Body of pancreas (tissue), 4 donors: ENCODE results near the gene ATOH8. TPM values are rescaled to one million over a fixed set of nuclear protein-coding genes. Genes with fewer than 3 reads are reported as not detected.

Experiments
- ATAC-seq: fragments of 150-250 bp; one replicate; pipeline ENCODE4 v1.9.1; 2016
- DNase-seq, 4 donors: peaks; one replicate each; pipeline ENCODE4 v3.0.0-alpha.2; 2019
- H3K27ac ChIP-seq, 4 donors: fragments of 200-600 bp; sonication (generic); 1 replicate in 3 of 4; 2 replicates in 1 of 4; pipeline versions ENCODE4 v1.5.1 to v1.6.1; 2016 to 2019; ENCODE audit warnings: mild to moderate bottlenecking in 1 of 4, mixed read lengths in 1 of 4, moderate library complexity in 1 of 4
- H3K27me3 ChIP-seq, 2 donors: fragments of 200-600 bp; sonication (generic); one replicate each; pipeline ENCODE4 v1.6.0; 2016; ENCODE audit warnings: mild to moderate bottlenecking in 1 of 2
- H3K36me3 ChIP-seq, 2 donors: fragments of 200-600 bp; sonication (generic); replicated peaks in 1 of 2; 2 replicates each; pipeline ENCODE4 v1.5.1; 2016; ENCODE audit warnings: low read depth in 2 of 2; ENCODE audit not compliant: insufficient read depth in 1 of 2
- H3K4me1 ChIP-seq: fragments of 200-600 bp; sonication (generic); one replicate; pipeline ENCODE4 v1.6.0; 2016
- H3K4me3 ChIP-seq, 2 donors: fragments of 200-600 bp; sonication (generic); 1 replicate in 1 of 2; 2 replicates in 1 of 2; pipeline ENCODE4 v1.5.1; 2016 to 2019
- H3K9me3 ChIP-seq, 3 donors: fragments of 200-600 bp; sonication (generic); 1 replicate in 2 of 3; 2 replicates in 1 of 3; pipeline ENCODE4 v1.5.1; 2016
- POLR2A ChIP-seq, 3 donors: fragments of 450-650 bp; IDR thresholded peaks; one replicate each; pipeline ENCODE4 v1.6.1; 2016; ENCODE audit warnings: antibody characterized with exemption in 3 of 3, mild to moderate bottlenecking in 2 of 3
- WGBS, 2 donors: methylation state at CpG; one replicate each; pipeline ENCODE4 v1.1.5; 2017; 5-methylcytosine and 5-hydroxymethylcytosine counted together
- intact Hi-C: fragments of 100-400 bp; cut with DNase I; formaldehyde crosslinking; loops from one replicate; pipeline ENCODE4 v1.15.1; 2023
- total RNA-seq, 2 donors: library from RNA; depleted of rRNA; stranded (reverse); fragments of >200 nt; gene quantifications; one replicate each; pipeline ENCODE4 v1.1.0, GENCODE V29; 2016
- TF ChIP-seq, protein P1 (sequence below), 7 experiments: fragments of 450-650 bp in 4 of 7; fragments of 200-600 bp in 3 of 7; sonication (generic) in 3 of 7; IDR thresholded peaks; one replicate each; pipeline ENCODE4 v1.5.1; 2016 to 2019; ENCODE audit warnings: antibody characterized with exemption in 7 of 7

Gene ATOH8
- total RNA-seq, 2 donors from 2014 or later: 12.9 to 14.5 TPM

DNA sequence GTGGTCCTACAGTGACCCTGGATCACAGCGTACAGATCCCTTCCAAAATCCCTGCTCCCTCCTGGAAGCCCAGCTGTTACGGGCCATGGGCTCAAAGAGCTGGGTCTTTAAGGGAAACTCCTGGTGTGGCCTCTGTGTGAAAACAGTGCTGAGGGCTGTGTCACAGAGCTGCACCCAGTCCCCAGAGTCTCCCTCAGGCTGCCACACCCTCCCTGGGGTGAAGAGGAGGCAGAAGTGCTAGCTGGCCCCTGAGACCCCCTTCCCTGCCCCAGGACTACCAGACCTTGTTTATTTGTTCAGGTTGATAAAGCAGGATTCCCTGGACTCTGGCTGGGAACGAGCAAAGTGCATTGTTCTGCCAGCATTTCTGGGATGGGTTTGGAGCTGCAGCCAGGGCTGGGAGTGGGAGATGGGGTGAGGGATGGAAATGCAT, 7.7 kb downstream of the ATOH8 start:
- no peaks in the 10 kb centered on the region for H3K27me3 ChIP-seq
- no peak for DNase-seq
- no peak overlapping the region for H3K27ac ChIP-seq
- ATAC-seq: no peak
- H3K4me1 ChIP-seq: peaks cover 35% of the 10 kb centered on the region
- H3K4me3 ChIP-seq: no peak overlapping the region
- no peaks in the 10 kb centered on the region for H3K9me3 ChIP-seq
- TF ChIP-seq POLR2A (IDR thresholded peaks at IDR 0.05): no peak
- TF ChIP-seq, protein P1, sequence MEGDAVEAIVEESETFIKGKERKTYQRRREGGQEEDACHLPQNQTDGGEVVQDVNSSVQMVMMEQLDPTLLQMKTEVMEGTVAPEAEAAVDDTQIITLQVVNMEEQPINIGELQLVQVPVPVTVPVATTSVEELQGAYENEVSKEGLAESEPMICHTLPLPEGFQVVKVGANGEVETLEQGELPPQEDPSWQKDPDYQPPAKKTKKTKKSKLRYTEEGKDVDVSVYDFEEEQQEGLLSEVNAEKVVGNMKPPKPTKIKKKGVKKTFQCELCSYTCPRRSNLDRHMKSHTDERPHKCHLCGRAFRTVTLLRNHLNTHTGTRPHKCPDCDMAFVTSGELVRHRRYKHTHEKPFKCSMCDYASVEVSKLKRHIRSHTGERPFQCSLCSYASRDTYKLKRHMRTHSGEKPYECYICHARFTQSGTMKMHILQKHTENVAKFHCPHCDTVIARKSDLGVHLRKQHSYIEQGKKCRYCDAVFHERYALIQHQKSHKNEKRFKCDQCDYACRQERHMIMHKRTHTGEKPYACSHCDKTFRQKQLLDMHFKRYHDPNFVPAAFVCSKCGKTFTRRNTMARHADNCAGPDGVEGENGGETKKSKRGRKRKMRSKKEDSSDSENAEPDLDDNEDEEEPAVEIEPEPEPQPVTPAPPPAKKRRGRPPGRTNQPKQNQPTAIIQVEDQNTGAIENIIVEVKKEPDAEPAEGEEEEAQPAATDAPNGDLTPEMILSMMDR (IDR thresholded peaks at IDR 0.05): no peak
- H3K36me3 ChIP-seq: no peaks in the 10 kb centered on the region
- intact Hi-C loops: no loop called here
- 43 to 67% methylated on average over 3 of the region's 3 CpGs for WGBS, 2 donors

DNA sequence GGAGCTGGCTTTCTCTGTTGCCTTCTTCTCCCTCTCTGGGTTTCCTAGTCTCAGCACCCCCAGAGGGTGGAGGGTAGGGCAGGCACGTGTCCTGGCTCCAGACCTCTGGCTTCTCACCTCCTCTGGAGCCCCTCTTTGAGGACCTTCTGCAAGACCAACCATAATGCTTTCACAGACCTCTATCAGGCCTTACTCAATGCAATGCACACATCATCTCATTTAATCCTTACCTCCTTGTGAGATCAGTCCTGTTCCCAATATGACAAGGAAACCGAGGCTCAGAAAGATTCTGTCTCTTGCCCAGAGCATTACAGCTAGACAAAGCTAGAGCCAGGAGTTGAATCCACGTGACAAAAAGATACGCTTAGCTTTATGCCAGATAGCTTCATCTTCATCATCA, 8.2 kb downstream of the ATOH8 start:
- WGBS, 2 donors: 92 to 95% methylated on average over 4 of the region's 4 CpGs
- no peak for TF ChIP-seq POLR2A (IDR thresholded peaks at IDR 0.05)
- TF ChIP-seq, protein P1 (IDR thresholded peaks at IDR 0.05): no peak
- no peaks in the 10 kb centered on the region for H3K36me3 ChIP-seq
- intact Hi-C loops: no loop called here
- H3K27me3 ChIP-seq: no peaks in the 10 kb centered on the region
- peaks cover 31% of the 10 kb centered on the region for H3K4me1 ChIP-seq
- ATAC-seq (no peak), DNase-seq (no peak)
- H3K9me3 ChIP-seq: no peaks in the 10 kb centered on the region
- H3K4me3 ChIP-seq: no peak overlapping the region
- no peak overlapping the region for H3K27ac ChIP-seq

DNA sequence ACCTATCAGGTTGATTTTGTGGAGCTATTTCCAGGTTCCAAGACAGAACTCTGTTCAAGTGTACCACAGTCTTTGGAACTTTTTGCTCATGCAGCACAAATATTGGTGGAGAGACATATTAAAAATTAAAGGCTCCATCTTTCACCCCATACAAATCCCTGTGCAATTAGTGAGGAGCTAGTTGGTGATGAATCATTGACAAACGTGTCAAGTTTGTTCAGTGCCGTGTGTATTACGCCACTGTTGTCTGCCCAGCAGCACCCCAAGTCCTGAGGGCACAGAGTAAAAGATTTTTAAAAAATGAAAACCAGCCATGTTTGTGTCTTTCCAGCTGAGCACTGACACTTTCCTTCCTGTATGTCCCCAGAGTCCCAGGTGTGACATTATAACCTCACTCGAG, 9.3 kb downstream of the ATOH8 start:
- 64 to 75% methylated on average over 4 of the region's 4 CpGs for WGBS, 2 donors
- ATAC-seq (no peak), DNase-seq (no peak)
- intact Hi-C loops: no loop called here
- Histone ChIP-seq H3K36me3 (no peaks in the 10 kb centered on the region), H3K9me3 (no peaks in the 10 kb centered on the region), H3K27ac (no peak overlapping the region), H3K4me1 (peaks cover 30% of the 10 kb centered on the region), H3K4me3 (no peak overlapping the region), H3K27me3 (no peaks in the 10 kb centered on the region)
- TF ChIP-seq, protein P1 (IDR thresholded peaks at IDR 0.05): no peak
- no peak for TF ChIP-seq POLR2A (IDR thresholded peaks at IDR 0.05)

DNA sequence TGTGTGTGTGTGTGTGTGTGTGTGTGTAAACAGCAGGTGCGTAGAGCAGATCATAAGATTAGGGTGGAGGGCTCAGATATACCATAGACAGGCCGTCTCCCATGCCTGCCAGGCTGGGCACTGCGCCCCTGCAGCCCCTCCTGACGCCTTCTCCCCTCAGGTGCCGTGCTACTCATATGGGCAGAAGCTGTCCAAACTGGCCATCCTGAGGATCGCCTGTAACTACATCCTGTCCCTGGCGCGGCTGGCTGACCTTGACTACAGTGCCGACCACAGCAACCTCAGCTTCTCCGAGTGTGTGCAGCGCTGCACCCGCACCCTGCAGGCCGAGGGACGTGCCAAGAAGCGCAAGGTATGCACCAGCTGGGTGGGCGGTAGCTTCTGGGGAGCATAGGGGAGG, 10.0 kb downstream of the ATOH8 start:
- Histone ChIP-seq H3K36me3 (no peaks in the 10 kb centered on the region), H3K27me3 (no peaks in the 10 kb centered on the region), H3K9me3 (no peaks in the 10 kb centered on the region), H3K4me1 (peaks cover 30% of the 10 kb centered on the region), H3K27ac (no peak overlapping the region), H3K4me3 (no peak overlapping the region)
- intact Hi-C loops: no loop called here
- 86% methylated on average over 8 to 16 of the region's 16 CpGs for WGBS, 2 donors
- ATAC-seq (no peak), DNase-seq (no peak)
- no peak for TF ChIP-seq POLR2A (IDR thresholded peaks at IDR 0.05)
- TF ChIP-seq, protein P1 (IDR thresholded peaks at IDR 0.05): no peak

DNA sequence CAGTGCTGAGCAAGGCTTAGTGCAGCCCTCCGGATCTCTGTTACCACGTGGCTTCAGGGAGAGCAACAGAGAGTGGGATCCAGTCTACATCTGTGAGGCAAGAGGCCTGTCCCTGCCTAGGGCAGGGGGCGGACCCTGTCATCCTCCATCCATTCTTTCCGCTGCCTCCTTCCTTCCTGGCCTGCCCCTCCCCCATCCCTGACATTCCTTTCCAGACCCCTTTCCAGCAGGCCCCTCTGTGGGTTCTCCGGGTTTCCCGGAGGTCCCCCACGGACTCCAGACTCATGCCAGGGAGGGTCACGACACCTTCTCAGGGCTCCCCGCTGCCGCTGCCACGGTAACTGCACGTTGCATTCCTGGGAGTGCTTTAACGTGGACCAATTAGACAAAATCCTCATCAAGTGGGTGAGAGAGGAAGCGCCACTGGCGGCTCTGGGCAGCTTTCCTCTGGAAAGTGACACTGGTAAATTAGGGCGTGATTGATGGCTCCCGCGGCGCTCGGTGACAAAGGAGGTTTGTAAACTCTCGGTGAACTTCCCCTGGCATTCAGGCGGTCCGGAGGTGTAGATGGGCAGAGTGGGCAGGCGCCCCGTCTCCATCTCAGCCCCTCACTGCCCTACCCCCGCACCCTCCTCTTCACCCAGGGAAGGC, 11.4 kb downstream of the ATOH8 start:
- Histone ChIP-seq H3K27me3 (no peaks in the 10 kb centered on the region), H3K36me3 (no peaks in the 10 kb centered on the region), H3K9me3 (no peaks in the 10 kb centered on the region), H3K4me1 (peaks cover 36% of the 10 kb centered on the region), H3K27ac (peak overlapping the region in 2 of 4 donors; percentile 29 to 30), H3K4me3 (no peak overlapping the region)
- peak; percentile 43 for ATAC-seq
- 57 to 61% methylated on average over 24 to 26 of the region's 26 CpGs for WGBS, 2 donors
- TF ChIP-seq POLR2A (IDR thresholded peaks at IDR 0.05): no peak
- TF ChIP-seq, protein P1 (IDR thresholded peaks at IDR 0.05): no peak
- DNase-seq: peak in 2 of 4 donors; percentile 38 to 46
- intact Hi-C loops: no loop called here
